ENCODE results near the gene PGLYRP2. TPM values are rescaled to one million over a fixed set of nuclear protein-coding genes. Genes with fewer than 3 reads are reported as not detected.

The PGLYRP2 gene
- total and polyA plus RNA-seq, 2 donors (not counting 3 experiments of a cell fraction or from before 2014, with no cell fraction given), result 0.03 to 0.18 TPM

DNA sequence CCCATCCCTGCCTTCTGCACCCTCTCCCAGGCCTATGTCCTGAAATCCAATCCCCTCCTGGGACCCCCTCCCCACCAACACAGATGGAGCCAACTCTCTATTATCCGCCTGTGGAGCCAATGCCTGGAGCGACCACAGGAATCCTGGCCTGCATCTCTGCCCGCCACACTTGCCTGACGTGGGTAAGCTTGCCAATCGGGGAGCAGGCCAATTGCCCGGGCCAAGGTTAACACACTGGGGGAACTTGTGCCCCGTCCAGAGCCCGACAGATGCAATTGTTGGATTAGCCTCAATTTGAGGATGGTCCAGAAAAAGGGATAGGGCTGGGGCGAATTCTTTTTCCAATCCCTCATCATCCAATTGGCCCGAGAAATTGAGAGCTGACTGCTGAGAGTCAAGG is 35.5 kb downstream of the PGLYRP2 start:
- TF ChIP-seq FOS (IDR thresholded peaks at IDR 0.05; ENCODE audit: borderline replicate concordance, insufficient read depth, low read length), result no peak
- TF ChIP-seq POLR2A (IDR thresholded peaks at IDR 0.05; ENCODE audit: low read depth, low read length), result no peak
- TF ChIP-seq MYC (IDR thresholded peaks at IDR 0.05; ENCODE audit: low read depth, low read length), result no peak
- BruUV-seq (replicated peaks), result no TSS peak

DNA sequence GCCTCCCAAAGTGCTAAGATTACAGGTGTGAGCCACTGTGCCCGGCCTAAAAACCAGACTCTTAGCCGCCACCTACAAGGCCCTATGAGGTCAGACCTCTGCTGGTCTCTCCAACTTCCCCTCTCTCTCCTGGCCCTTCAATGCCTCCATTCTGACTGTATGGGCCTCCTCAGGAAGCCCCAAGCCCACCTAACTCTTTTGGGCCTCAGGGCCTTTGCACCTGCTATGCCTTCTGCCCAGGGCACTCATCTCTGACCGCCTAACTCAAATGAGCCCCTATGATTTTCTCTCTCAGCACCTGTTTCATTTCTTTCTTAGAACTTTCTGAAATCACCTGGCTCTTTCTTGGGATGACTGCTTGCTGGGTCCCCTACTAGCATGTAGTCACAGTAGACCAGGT is 36.0 kb downstream of the PGLYRP2 start:
- FAIRE-seq, result no peak
- no peaks in the 10 kb centered on the region for H3K36me3 ChIP-seq (ENCODE audit: control insufficient read depth in 2 of 2, extremely low read depth in 1 of 2, insufficient read depth in 2 of 2, low read length in 2 of 2)
- H3K4me1 ChIP-seq (ENCODE audit: control insufficient read depth, extremely low read depth, insufficient read depth, low read length), result no peaks in the 10 kb centered on the region
- dilution Hi-C loops (cut with MboI; ENCODE audit: extremely low pct_ligation_motif_present, low sequenced_read_pairs), result no loop called here
- no peak overlapping the region for H3K9ac ChIP-seq (replicated peaks; ENCODE audit: extremely low read depth, insufficient read depth, low read length)
- no peaks in the 10 kb centered on the region for H4K20me1 ChIP-seq (replicated peaks; ENCODE audit: control insufficient read depth, extremely low read depth, insufficient read depth, low read length)
- H3K4me3 ChIP-seq (replicated peaks in 1 of 3; ENCODE audit: insufficient read depth in 1 of 3, low read depth in 1 of 3, low read length in 3 of 3), result no peak overlapping the region
- BruUV-seq (replicated peaks), result no TSS peak
- no peaks in the 10 kb centered on the region for H3K9me3 ChIP-seq (replicated peaks; ENCODE audit: control insufficient read depth, insufficient read depth, low read length)
- H3K27me3 ChIP-seq (ENCODE audit: control insufficient read depth in 2 of 2, insufficient read depth in 2 of 2, low read length in 2 of 2), result no peaks in the 10 kb centered on the region
- DNase-seq (ENCODE audit: low read depth, low spot score), result no peak
- no peak overlapping the region for H2AFZ ChIP-seq (ENCODE audit: low read depth, low read length)
- TF ChIP-seq, protein P1, sequence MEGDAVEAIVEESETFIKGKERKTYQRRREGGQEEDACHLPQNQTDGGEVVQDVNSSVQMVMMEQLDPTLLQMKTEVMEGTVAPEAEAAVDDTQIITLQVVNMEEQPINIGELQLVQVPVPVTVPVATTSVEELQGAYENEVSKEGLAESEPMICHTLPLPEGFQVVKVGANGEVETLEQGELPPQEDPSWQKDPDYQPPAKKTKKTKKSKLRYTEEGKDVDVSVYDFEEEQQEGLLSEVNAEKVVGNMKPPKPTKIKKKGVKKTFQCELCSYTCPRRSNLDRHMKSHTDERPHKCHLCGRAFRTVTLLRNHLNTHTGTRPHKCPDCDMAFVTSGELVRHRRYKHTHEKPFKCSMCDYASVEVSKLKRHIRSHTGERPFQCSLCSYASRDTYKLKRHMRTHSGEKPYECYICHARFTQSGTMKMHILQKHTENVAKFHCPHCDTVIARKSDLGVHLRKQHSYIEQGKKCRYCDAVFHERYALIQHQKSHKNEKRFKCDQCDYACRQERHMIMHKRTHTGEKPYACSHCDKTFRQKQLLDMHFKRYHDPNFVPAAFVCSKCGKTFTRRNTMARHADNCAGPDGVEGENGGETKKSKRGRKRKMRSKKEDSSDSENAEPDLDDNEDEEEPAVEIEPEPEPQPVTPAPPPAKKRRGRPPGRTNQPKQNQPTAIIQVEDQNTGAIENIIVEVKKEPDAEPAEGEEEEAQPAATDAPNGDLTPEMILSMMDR (IDR thresholded peaks at IDR 0.05; ENCODE audit: extremely low read depth in 1 of 2, insufficient read depth in 1 of 2, low read depth in 1 of 2, low read length in 2 of 2), result no peak
- TF ChIP-seq, protein P2, sequence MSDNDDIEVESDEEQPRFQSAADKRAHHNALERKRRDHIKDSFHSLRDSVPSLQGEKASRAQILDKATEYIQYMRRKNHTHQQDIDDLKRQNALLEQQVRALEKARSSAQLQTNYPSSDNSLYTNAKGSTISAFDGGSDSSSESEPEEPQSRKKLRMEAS (IDR thresholded peaks at IDR 0.05; ENCODE audit: insufficient read depth, insufficient read length), result no peak
- no peak for TF ChIP-seq MYC (IDR thresholded peaks at IDR 0.05; ENCODE audit: low read depth, low read length)
- TF ChIP-seq GATA2 (IDR thresholded peaks at IDR 0.05; ENCODE audit: insufficient read depth, insufficient read length, low read depth, low read length), result no peak
- TF ChIP-seq JUN (IDR thresholded peaks at IDR 0.05; ENCODE audit: borderline replicate concordance, insufficient read depth, insufficient read length, low read depth), result no peak
- TF ChIP-seq POLR2AphosphoS5 (IDR thresholded peaks at IDR 0.05; ENCODE audit: insufficient read depth, low read depth, low read length), result no peak
- no peak for TF ChIP-seq FOS (IDR thresholded peaks at IDR 0.05; ENCODE audit: borderline replicate concordance, insufficient read depth, low read length)
- TF ChIP-seq EZH2 (IDR thresholded peaks at IDR 0.05; ENCODE audit: borderline replicate concordance, low read depth, low read length, severe bottlenecking), result no peak
- TF ChIP-seq POLR2A (IDR thresholded peaks at IDR 0.05; ENCODE audit: low read depth, low read length), result no peak
- no peak overlapping the region for H3K4me2 ChIP-seq (ENCODE audit: insufficient read depth, low read length)
- ChIA-PET CTCF (no interaction called here), POLR2A (no interaction called here)
- no peaks in the 10 kb centered on the region for H3K9me1 ChIP-seq (replicated peaks; ENCODE audit: control insufficient read depth, extremely low read depth, insufficient read depth, low read length)
- no peak overlapping the region for H3K27ac ChIP-seq (ENCODE audit: insufficient read depth, low read depth, low read length)
- H3K79me2 ChIP-seq (ENCODE audit: control insufficient read depth, insufficient read depth, low read length), result no peaks in the 10 kb centered on the region
- intact Hi-C loops (cut with micrococcal nuclease), result no loop called here

More for the DNA sequence above, 35.5 kb downstream of the PGLYRP2 start:
- no peaks in the 10 kb centered on the region for H3K79me2 ChIP-seq (ENCODE audit: control insufficient read depth, insufficient read depth, low read length)
- dilution Hi-C loops (cut with MboI; ENCODE audit: extremely low pct_ligation_motif_present, low sequenced_read_pairs) (no loop called here), intact Hi-C loops (cut with micrococcal nuclease) (no loop called here)
- H3K9ac ChIP-seq (replicated peaks; ENCODE audit: extremely low read depth, insufficient read depth, low read length), result no peak overlapping the region
- ChIA-PET POLR2A (no interaction called here), CTCF (no interaction called here)
- H2AFZ ChIP-seq (ENCODE audit: low read depth, low read length), result no peak overlapping the region
- H4K20me1 ChIP-seq (replicated peaks; ENCODE audit: control insufficient read depth, extremely low read depth, insufficient read depth, low read length), result no peaks in the 10 kb centered on the region
- no peak overlapping the region for H3K4me3 ChIP-seq (replicated peaks in 1 of 3; ENCODE audit: insufficient read depth in 1 of 3, low read depth in 1 of 3, low read length in 3 of 3)
- no peak overlapping the region for H3K27ac ChIP-seq (ENCODE audit: insufficient read depth, low read depth, low read length)
- H3K27me3 ChIP-seq (ENCODE audit: control insufficient read depth in 2 of 2, insufficient read depth in 2 of 2, low read length in 2 of 2), result no peaks in the 10 kb centered on the region
- no peaks in the 10 kb centered on the region for H3K9me1 ChIP-seq (replicated peaks; ENCODE audit: control insufficient read depth, extremely low read depth, insufficient read depth, low read length)
- no peak overlapping the region for H3K4me2 ChIP-seq (ENCODE audit: insufficient read depth, low read length)
- peaks cover 3% of the 10 kb centered on the region for H3K4me1 ChIP-seq (ENCODE audit: control insufficient read depth, extremely low read depth, insufficient read depth, low read length)
- H3K36me3 ChIP-seq (ENCODE audit: control insufficient read depth in 2 of 2, extremely low read depth in 1 of 2, insufficient read depth in 2 of 2, low read length in 2 of 2), result no peaks in the 10 kb centered on the region
- no peak for DNase-seq (ENCODE audit: low read depth, low spot score)
- no peak for FAIRE-seq
- H3K9me3 ChIP-seq (replicated peaks; ENCODE audit: control insufficient read depth, insufficient read depth, low read length), result no peaks in the 10 kb centered on the region
